ENCODE results near the gene FCHSD2.

- TF ChIP-seq CTCF (conservative IDR thresholded peaks at IDR 0.05) (no peak), EZH2 (IDR thresholded peaks at IDR 0.05; ENCODE audit: low read depth) (no peak)
Measured at GRCh38 chr11:72890881-72891280, 251.2 kb downstream of the FCHSD2 start.

All from PC-9 (cell line).